GM03348 (cell line): Measurements from ENCODE around the gene MXRA8.
"Not testable (repeated sequence)": the region's sequence is repeated elsewhere in the genome, so short reads cannot be mapped to it uniquely, and the experiment has no call there.

Experiments
- DNase-seq: peaks from one replicate; pipeline ENCODE4 v3.0.0; 2012; ENCODE audit warnings: low spot score

Gene MXRA8, protein sequence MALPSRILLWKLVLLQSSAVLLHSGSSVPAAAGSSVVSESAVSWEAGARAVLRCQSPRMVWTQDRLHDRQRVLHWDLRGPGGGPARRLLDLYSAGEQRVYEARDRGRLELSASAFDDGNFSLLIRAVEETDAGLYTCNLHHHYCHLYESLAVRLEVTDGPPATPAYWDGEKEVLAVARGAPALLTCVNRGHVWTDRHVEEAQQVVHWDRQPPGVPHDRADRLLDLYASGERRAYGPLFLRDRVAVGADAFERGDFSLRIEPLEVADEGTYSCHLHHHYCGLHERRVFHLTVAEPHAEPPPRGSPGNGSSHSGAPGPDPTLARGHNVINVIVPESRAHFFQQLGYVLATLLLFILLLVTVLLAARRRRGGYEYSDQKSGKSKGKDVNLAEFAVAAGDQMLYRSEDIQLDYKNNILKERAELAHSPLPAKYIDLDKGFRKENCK

DNA sequence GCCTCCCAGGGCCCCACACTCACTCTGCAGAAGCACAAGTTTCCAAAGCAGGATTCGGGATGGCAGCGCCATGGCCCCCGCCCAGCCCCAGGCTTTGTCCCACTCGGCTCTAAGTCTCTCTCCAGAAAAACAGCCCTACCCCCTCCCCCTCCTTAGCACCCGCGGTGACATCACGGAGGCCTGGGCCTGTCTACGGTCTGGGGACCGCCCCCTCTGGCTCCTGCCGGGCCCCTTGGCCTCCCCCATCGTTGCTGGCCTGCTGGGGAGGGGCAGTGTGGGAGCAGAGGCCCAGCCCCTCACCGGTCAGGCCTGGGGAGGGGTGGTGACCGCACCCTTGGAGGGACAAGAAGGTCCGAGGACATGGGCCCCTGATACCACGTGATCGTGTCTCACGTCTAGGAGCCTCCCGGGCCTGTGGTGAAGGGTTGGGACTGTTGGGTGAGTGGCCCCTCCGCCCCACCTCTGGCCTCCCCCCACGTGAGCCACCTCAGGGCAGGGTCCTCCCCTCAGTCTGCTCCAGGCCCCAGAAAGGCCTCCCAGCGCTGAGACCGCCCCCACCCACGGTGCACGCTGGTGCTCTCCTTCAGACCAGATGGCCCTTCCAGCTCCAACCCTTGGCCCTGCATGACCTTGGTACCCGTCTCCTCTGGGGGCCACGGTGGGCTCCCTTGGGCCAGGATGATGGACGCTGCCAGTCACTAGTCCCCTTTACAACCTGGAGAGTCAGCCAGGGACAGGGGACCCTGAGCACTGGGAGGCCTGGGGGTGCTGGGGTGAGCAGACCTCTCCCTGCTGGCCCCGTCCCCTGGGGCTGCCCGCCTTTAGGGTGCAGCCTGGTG, at the start of gene MXRA8:
Gene MXRA8 (minus strand): TSS at position 123 of the 839 bp plus-strand sequence. CDS start 51 bp downstream, at position 72.
- DNase-seq: peak; percentile 93

DNA sequence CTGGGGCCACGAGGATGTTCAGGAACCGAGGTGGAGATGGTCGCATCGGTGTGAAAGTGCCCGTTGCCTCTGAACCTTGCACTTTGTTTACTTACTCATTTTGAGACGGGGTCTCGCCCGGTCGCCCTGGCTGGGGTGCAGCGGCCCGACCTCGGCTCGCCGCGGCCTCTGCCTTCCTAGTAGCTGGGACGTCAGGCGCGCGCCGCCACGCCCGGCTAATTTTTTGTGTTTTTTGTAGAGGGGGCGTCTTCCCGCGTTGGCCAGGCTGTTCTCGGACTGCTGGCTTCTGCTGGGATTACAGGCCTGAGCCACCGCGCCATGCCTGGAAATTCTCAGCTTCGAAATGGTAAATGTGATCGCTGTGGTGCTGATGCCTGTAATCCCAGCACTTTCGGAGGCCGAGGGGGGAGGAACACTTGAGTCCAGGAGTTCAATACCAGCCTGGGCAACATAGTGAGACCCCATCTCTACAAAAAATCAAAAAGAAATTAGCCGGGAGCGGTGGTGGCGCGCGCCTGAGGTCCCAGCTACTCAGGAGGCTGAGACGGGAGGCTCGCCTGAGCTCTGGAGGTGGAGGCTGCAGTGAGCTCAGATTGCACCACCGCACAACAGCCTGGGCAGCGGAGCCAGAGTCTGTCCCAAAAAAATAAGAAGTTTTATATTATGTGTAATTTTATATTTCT, 49.4 kb upstream of the MXRA8 start:
- DNase-seq: peak; percentile 58

DNA sequence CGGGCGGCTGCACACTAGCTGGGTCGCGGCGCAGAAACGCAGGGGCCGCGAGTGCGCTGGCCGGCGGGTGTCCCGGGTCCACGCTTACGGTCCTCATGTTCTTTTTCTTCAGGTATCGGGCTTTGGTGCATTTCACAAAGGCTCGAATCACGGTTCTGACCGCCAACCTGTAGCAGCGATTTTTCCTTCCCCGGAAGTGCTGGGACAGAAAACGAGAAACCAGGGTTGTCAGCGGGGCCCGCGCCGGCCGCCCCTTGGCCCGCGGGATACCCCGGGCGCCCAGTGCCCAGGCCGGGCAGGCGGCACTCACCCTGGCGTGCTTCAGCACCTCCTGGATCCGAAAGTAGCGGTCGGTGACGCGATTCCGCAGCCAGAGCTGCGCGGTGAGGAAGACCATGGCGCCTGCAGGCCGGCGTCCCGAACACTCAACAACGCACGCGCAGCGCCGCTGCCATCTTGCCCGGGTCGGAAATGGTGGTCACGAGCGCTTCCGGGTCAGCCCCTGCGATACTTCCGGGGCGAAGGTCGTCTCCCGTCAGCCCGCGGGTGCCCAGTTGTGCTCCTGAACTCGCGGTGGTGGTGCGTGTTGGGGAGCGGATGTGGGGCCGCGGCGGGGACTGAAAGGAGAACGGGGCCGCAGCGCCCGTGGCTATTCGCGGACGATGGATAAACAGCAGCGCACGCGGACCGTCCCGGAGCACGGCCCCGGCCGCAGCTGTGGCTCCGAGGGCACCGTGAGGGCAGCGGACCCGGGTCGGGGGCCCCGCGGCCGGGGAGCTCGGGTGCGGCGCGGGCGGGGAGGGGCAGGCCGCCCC, 48.7 kb upstream of the MXRA8 start, which contains the start of gene MRPL20:
Gene MRPL20 (minus strand): TSS at position 473 of the 815 bp plus-strand sequence. CDS start 76 bp downstream, at position 397.
- DNase-seq: peak; percentile 96

DNA sequence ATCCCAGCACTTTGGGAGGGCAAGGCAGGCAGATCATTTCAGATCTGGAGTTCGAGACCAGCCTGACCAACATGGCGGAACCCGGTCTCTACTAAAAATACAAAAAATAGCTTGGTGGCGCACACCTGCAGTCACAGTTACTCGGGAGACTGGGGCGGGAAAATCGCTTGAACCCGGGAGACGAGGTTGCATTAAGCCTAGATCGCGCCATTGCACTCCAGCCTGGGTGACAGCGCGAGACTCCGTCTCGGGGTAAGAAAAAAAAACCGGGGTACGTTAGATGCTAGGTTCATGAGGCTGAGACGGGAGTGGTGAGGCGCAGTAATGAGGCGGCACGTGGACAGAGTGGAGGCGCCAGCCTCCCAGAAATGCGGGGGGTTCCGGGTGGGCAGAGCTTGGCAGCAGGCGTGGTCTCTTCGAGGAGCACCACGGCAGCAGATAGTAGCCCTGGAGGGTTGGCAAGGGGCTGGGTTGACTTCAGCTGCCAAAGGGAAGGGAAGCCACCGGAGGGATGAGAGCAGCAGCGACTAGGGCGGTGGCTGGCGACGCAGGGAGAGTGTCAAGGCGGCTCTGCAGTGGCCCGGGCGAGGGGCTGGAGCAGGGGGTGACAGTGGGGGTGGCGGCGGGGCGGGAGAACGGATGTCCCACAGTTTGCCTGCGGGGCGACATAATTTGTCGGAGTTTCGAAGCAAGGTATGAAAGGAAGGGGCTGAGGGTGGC, 47.9 kb upstream of the MXRA8 start:
- DNase-seq: no peak

DNA sequence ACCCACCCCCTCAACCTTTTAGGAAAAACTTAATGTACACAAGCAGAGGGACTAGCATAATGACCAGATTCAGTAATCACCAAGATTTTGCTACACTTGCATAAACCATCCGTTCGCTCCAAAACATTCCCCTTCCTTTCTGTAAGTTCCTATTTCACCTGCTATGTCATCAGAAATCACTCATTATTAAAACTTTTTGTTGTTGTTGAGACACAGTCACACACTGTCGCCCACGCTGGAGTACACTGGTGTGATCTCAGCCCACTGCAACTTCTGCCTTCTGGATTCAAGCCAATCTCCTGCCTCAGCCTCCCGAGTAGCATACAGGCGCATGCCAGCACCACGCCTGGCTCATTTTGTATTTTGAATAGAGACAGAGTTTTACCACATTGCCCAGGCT, 45.3 kb upstream of the MXRA8 start:
- DNase-seq: no peak

DNA sequence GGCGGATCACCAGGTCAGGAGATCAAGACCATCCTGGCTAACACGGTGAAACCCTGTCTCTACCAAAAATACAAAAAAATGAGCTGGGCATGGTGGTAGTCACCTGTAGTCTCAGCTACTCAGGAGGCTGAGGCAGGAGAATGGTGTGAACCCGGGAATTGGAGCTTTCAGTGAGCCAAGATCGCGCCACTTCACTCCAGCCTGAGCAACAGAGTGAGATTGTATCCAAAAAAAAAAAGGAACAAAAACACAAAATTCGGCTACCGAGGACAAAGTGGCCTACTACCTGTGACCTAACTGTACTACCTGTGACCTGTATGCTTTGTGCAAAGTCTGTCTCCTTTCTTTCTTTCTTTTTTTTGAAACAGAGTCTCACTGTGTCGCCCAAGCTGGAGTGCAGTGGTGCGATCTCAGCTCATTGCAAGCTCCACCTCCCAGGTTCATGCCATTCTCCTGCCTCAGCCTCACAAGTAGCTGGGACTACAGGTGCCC, 44.6 kb upstream of the MXRA8 start:
- DNase-seq: not testable (repeated sequence)

DNA sequence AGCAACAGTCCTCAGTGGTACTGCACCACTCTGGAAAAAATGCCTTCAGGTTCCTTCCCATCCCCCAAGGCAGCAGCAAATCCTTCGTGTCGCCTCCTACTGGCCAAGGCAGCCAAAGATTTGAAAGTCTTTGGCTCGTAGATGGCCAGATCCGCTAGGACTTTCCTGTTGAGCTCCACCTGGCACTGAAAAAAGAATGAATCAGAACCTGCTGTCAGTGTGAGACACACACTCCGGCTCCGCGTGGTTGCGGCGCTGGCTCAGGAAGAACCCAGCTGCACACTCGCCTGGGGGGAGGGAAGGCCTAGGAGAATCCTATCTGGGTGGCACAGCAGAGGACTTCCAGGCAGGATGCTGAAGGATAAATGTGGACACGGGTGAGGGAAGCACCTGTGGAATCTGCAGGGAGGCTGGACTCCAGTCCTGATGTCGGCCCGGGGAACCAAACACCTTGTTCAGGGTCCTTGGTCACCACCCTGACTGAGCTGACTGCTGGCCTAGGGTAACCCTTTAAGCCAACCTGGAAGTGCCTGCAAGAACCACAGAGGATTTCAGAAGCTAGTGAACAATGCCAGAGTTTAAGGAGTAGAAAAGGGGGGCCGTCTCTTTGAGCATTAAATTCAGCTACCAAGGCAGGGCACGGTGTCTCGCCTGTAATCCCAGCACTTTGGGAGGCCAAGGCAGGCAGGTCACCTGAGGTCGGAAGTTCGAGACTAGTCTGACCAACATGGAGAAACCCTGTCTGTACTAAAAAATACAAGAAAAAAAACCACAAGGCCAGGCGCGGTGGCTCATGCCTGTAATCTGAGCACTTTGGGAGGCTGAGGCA, 43.9 kb upstream of the MXRA8 start:
- peak; percentile 72 for DNase-seq

DNA sequence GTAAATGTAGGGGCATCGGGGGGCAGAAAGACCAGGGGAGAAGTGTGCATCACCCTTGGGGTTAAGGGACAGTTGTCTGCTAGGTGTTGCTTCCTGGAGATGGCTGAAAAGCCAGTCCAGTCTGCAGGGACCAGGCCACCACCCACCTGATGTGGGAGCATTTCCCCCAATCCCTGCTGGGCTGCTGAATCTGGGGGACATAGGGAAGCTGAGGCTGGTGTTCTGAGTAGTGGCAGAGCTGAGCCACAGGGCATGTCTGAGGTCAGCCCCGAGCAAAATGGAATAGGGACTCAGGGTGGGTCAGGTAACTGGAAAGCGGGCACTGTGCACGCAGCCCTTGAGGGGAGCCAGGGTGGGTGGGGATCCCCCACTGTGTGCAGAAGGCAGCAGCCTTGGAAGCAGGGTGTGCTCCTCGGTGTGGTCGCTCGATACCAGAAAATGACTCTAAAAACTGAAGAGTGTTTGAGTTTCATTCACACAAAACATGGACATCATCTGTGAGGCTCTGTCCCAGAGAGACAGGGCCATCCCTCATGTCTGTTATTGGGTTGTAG, 43.2 kb upstream of the MXRA8 start:
- no peak for DNase-seq

DNA sequence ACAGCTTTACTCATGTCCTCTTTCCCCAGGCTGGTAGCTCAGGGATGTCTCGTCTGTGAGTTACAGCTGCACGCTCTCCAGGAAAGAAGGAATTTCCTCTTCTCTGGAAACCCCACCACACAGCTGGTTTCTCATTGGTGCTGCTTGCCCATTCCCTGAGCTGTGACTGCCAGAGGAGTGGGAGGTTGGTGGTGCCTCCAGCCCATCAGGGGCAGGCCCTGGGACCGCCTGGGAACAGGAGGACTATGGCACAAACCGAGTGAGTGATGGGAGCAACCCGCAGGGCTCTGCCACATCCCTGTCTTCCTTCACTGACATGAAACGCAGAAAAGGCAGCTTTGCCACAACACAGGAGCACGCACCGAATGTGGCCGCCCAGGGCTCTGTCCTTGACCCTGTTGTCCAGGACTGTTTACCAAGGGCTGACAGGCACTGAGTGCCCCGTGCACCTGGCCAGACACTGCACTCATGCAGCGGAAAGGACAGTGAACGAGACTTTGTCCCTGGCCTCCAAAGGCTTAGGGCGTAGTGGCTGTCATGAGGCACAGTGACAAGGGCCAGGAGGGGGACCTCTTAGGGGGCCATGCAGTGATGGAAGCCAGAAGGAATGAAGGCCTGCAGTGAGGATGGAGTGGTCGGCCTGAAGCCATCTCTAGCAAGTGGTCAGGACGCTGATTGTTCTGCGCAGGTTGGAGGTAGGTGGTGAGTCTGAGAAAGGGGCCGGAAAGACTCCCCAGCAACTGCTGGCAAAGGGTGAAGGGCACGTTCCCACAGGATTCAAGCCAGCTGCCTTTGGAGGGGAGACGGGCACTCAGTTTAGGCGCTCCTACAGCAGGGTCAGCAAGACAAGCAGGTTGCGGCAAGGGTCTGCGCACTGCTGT, 42.5 kb upstream of the MXRA8 start:
- no peak for DNase-seq

DNA sequence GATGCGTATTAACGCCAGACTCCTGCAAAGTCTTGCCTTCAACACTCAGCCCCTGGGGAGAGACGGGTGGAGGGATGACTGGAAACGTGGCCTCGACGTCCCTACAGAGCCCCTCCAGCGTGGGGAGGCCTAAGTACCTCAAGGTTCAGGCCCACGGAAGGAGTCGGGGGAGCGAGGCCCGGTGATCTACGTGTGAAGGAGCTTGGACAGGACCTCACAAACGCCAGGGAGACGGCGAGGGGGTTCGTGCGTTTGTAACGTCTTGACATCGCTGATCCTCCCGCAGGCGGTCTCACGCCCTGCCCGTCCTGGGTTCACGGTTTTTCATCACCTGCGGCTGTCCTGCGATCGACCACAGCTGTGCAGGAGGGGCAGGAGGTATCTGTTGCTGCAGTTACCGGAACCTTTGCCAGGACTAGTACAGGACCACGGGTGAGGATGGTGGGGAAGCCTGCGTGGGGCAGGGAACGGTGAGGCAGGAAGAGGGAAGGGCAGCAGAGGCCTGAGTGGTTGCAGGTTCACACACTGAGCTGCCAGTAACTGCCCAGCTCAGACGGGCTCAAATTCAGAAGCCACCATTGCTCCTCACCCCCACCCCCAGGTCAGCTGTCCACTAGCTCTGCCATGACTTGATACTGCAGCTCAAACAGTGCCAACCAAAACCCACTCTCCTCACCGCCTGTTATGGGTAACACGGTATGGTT, 41.7 kb upstream of the MXRA8 start:
- DNase-seq: peak; percentile 26

DNA sequence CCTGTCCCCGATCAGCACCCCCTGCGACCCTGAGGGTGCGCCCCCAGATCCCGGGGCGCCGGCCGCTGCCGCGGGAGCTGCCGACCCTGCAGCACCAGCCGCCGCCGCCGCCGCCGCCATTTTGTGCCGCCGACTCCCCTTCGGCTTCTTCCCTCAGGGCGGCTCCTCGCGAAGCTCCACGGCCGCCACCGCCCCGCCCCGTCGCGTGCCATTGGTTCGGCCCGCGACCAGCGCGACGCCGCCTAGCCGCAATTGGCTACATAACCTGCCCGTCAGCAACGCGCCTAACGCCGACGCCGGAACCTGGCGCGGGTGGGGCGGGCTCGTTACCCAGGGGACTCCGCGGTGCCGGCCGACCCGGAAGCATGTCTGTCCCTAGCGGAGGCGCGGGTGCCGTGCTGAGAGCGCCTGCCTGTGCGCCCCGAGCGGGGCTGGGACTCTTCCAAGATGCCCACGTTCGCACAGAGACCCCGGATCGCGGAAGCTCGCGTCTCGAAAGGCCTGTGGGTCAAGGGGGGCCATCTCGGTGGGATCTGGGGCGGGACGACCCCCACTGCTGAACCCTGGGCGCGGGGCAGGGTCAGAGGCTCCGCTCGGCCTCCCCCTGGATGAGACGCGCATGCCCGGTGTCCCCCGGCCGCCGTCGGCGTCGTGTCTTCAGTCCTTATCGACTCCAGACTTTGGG, 41.0 kb upstream of the MXRA8 start, which contains the start of gene CCNL2:
Gene CCNL2 (minus strand): TSS at position 149 of the 685 bp plus-strand sequence. CDS start 29 bp downstream, at position 120.
- peak; percentile 99 for DNase-seq

DNA sequence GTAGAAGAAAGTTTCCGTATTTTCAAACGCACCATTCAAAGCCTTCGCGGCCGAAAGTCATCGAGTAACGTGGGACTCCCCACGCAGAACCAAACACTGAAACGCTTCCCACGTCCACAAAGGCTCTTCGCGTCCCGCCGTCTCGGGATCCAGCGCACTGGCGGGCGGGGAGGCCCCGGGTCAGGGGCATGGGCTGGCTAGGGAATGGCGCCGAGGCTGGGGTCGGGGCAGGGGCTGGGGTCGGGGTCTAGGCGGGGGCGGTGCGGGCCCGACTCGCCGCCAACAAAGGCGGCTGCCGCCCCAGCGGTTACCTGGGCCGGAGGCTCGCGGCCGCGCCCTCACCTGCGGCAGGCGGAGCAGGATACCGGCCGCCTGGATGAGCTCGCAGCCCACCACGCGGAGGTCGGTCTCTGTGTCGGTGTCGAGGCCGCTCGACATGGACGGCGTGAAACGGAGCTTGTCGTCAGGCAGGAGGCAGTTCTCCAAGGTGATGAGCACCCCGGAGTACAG, 40.4 kb upstream of the MXRA8 start:
- DNase-seq: peak; percentile 33

DNA sequence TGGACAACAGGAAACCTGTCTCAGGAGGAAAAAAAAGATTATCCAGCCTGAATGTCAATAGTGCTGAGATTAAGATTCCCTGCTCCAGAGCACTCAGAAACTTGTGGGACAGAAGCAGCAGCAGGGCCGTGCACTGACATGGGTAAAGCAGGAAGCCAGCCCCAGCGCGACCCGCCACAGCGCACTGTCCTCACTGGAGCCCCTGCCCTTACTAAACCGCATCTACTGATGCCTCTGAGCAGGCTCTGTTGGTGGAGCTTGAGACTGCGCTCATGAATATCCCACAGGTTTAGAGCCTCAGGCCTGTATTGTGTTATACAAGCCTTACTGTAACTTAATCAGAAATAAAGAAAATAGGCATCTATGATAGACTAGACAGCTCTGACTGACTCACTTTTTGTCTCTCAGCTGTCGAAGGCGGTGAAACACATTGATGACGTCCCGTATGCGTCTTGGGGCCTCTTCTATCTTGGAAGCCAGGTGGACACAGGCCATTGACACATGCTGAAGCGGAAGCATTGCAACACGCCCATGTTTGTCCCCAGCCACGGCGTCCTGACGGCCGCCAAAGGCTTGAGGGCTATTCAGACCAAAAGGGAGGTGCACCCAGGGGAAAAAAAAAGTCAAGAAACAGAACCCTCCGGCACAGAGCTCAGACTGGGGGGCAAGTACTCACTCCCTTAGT, 39.6 kb upstream of the MXRA8 start:
- peak; percentile 30 for DNase-seq

DNA sequence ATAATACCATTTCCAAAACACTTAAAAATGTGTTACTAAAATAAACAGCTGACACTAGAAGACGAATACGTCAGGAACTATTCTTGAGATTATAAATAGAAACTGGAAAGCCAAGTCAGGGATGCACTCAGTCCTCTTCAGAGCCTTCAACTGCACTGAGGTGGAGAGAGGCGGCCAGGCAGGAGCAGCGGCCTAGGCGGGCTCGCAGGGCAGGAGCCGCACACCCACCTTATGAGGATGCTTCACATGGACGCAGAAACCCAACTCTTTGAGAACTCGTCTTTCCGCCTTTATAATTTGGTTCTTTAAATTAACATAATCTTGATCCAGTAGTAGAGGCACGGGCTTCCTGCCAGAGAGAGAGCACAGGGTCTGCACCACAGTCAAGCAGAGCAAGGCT, 36.8 kb upstream of the MXRA8 start:
- no peak for DNase-seq

DNA sequence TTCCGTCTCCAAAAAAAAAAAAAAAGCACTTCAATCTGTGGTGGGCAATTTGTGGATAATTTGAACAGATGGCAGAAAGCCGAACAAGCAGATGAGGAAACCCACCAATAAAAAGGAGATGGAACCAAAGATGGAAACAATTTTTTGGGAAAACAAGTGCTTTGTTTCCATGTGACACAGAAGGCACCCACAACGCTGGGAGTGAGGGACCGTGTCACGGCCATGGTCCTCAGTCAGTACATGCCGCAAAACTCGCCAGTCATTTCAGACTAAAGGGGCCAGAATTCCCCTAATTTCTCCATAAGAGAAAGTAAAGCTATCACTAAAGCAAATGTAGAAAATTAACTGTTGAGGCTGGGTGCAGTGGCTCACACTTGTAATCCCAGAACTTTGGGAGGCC, 35.8 kb upstream of the MXRA8 start:
- no peak for DNase-seq

DNA sequence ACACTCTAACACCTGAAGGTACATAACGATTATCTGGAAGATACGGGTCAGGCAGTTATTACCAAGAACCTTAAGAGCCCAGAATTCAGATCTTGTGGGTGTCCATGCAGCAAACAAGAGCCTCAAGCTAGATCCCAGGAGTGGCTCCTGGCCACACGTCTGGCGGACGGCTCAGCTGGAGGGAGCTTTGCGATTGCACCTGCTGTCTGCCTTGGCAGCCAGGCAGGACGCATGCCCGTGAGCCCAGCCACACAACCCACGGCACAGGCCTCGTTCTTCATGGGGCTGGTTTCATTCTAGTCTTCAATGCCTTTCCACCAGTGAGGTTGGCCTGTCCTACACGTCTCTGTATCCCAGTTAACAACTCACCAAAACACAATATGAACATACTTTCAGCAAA, 35.1 kb upstream of the MXRA8 start:
- no peak for DNase-seq
